GM12892 (cell line): ENCODE results near the gene MYO7A.

Source experiments
- POLR2A ChIP-seq: IDR thresholded peaks from 2 replicates; pipeline ENCODE4 v1.6.1; 2011; ENCODE audit warnings: low read depth, low read length, control low read depth
- POLR2AphosphoS5 ChIP-seq: IDR thresholded peaks from 2 replicates; pipeline ENCODE4 v1.6.1; 2011; ENCODE audit warnings: low read depth, low read length, control low read depth
- TAF1 ChIP-seq: IDR thresholded peaks from 2 replicates; pipeline ENCODE4 v1.6.1; 2011; ENCODE audit warnings: low read depth, mild to moderate bottlenecking, control low read depth, low read length, borderline replicate concordance

DNA sequence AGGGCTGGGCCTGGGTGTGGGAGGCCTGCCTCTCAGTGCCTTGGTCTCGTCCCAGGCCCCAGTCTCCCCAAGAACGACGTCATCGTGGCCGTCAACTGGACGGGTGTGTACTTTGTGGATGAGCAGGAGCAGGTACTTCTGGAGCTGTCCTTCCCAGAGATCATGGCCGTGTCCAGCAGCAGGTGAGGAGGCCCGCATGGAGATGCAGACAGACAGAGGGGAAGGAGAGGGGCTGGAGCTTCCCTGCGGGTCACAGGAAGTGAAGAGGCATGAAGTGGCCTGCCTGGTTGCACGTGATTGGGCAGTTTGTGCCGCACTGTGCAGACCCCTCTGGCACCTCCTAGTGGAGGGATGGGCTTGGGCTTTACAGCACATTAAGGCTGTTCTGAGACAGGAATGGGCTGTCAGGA is 70.4 kb downstream of the MYO7A start:
- TF ChIP-seq POLR2A (no peak), TAF1 (no peak), POLR2AphosphoS5 (no peak)
